Stimulated activated CD4-positive, alpha-beta T cell treated with anti-CD3 and anti-CD28 coated beads, Interleukin-1b, Interleukin-23, amount 100 ng/mL, for 1 hour (primary cell): ENCODE data around the gene TAC3.
A peak's percentile ranks its signal among the peaks of the same experiment; 100 is the strongest.
"Not testable (repeated sequence)": the region's sequence is repeated elsewhere in the genome, so short reads cannot be mapped to it uniquely, and the experiment has no call there.

Experiments used
- DNase-seq, 2 donors: peaks; one replicate each; pipeline ENCODE4 v3.0.0-alpha.2; 2020; ENCODE audit warnings: low read depth in 2 of 2

Gene TAC3

GRCh38 chr12:57004651-57005050 lies 11.7 kb downstream of the TAC3 start:
- no peak for DNase-seq

GRCh38 chr12:57003395-57003794 lies 12.9 kb downstream of the TAC3 start:
- no peak for DNase-seq

- DNase-seq, result peak; percentile 51 to 60
These were observed 14.9 kb downstream of the TAC3 start for GRCh38 chr12:57001448-57001906.

- DNase-seq, result no peak
These were observed 15.9 kb downstream of the TAC3 start for GRCh38 chr12:57000393-57000792.

GRCh38 chr12:56999456-56999855 lies 16.9 kb downstream of the TAC3 start:
- no peak for DNase-seq

GRCh38 chr12:56998981-56999380 lies 17.3 kb downstream of the TAC3 start:
- DNase-seq, result peak in 1 of 2 donors; percentile 33

GRCh38 chr12:56998316-56998715 lies 18.0 kb downstream of the TAC3 start:
- DNase-seq, result no peak

- DNase-seq, result no peak
These were observed 19.4 kb downstream of the TAC3 start for GRCh38 chr12:56996793-56997545.

- no peak for DNase-seq
These were observed 20.3 kb downstream of the TAC3 start for GRCh38 chr12:56995930-56996496.

- no peak for DNase-seq
These were observed 21.0 kb downstream of the TAC3 start for GRCh38 chr12:56995201-56995929.

- DNase-seq, result no peak
These were observed 22.0 kb downstream of the TAC3 start for GRCh38 chr12:56994231-56994746.

GRCh38 chr12:56993346-56993745 lies 23.0 kb downstream of the TAC3 start:
- no peak for DNase-seq

GRCh38 chr12:56991319-56992246 lies 24.7 kb downstream of the TAC3 start:
- DNase-seq, result no peak

GRCh38 chr12:56990648-56991318 lies 25.5 kb downstream of the TAC3 start:
- no peak for DNase-seq

- no peak for DNase-seq
These were observed 26.3 kb downstream of the TAC3 start for GRCh38 chr12:56989861-56990610.

GRCh38 chr12:56988207-56988739 lies 28.1 kb downstream of the TAC3 start:
- DNase-seq, result no peak

- peak; percentile 38 to 61 for DNase-seq
These were observed 28.7 kb downstream of the TAC3 start for GRCh38 chr12:56987551-56988053.

- no peak for DNase-seq
These were observed 29.3 kb downstream of the TAC3 start for GRCh38 chr12:56987011-56987410.

- DNase-seq, result not testable (repeated sequence)
These were observed 30.6 kb downstream of the TAC3 start for GRCh38 chr12:56985714-56986113.

GRCh38 chr12:56983386-56983785 lies 32.9 kb downstream of the TAC3 start:
- no peak for DNase-seq
